GM12892 (cell line): ENCODE measurements around the gene TMSB4Y.

Experiments
- POLR2A ChIP-seq: IDR thresholded peaks from 2 replicates; pipeline ENCODE4 v1.6.1; 2011; ENCODE audit warnings: low read depth, low read length, control low read depth
- POLR2AphosphoS5 ChIP-seq: IDR thresholded peaks from 2 replicates; pipeline ENCODE4 v1.6.1; 2011; ENCODE audit warnings: low read depth, low read length, control low read depth

DNA sequence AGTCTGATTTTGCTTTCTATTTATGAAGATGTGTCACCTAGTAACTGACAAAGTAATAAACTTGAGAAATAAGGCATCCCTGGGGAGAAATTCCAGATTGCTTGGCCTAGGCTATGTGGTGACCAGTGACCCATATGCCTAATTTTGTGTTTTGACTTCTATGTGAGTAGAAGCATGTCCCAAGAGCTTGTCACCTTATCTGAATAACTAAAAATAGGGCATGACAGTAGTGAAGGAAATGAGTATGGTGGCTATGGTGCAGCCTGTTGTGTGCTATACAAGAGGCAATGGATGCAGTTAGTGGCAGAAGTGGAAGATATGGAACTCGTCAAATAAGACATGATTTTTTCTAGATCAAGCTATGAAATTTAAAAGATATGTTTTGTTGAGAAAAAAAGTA is 15.3 kb downstream of the TMSB4Y start:
- no peak for TF ChIP-seq POLR2AphosphoS5
- TF ChIP-seq POLR2A = no peak
